Measurements from ENCODE around the gene POLR2L.

POLR2L gene

DNA sequence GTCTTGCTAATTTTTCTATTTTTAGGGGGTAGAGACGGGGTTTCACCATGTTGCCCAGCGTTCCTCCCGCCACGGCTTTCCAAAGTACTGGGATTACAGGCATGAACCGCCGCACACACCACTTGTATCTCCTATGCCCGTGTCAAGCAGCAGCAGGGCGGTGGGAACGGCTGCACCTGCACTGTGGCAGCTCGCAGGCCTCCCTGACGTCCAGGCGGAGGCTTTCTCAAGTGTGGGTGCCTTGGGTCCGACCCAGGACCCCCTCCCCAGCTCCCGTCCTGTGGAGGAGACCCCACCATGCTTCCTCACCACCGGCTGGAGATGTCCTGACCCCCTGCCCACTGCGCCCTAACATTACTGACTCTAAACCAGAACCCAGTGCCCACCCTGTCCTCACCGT lies 26.1 kb upstream of the POLR2L start:
- DNase-seq, result no peak

DNA sequence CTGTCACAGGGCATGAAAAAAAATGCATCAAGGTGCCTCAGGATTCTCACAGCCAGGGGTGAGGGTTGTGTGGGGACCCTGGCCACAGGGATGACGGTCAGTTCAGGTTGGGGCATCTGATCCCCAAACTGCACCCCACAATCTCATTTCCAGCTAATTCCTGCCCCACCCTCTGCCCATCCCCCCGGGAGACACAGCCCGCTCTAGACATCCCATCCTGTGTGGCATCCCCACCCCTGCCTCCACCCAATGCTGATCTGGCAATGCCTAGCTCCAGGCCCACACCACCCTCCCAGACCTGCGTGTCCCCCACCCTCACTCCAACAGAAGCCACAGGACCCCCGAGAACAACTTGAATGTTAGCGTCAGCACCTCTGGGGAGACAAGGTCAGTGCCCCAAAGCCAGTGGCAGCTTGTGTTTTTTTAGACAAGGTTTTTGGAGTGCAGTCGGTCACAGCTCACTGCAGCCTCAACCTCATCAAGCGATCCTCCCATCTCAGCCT lies 25.6 kb upstream of the POLR2L start:
- no peak for DNase-seq

- no peak for DNase-seq
Observed at GRCh38 chr11:866481-866880, 24.2 kb upstream of the POLR2L start.

GRCh38 chr11:865462-866430 lies 23.4 kb upstream of the POLR2L start:
- no peak for DNase-seq

DNA sequence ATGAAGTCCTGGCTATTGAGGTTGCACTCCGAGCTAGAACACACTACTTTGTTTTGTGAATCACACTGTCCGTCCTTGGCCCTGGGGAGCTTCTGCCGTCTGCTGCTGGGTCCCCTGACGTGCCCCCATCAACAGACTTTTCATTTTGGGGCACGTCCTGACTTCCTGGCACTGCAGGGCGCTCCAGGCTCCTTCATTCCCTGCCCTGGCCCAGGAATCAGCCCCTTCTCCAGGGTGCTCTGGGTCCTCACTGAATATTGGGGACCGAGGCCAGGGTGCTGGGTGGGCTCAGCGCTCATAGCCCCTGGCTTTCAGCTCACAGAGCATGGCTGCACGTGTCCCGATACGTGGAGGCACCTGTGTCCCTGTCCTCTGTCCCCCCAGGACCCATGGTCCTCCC lies 22.6 kb upstream of the POLR2L start:
- no peak for DNase-seq

- no peak for DNase-seq
Observed at GRCh38 chr11:863910-864827, 21.8 kb upstream of the POLR2L start.

DNA sequence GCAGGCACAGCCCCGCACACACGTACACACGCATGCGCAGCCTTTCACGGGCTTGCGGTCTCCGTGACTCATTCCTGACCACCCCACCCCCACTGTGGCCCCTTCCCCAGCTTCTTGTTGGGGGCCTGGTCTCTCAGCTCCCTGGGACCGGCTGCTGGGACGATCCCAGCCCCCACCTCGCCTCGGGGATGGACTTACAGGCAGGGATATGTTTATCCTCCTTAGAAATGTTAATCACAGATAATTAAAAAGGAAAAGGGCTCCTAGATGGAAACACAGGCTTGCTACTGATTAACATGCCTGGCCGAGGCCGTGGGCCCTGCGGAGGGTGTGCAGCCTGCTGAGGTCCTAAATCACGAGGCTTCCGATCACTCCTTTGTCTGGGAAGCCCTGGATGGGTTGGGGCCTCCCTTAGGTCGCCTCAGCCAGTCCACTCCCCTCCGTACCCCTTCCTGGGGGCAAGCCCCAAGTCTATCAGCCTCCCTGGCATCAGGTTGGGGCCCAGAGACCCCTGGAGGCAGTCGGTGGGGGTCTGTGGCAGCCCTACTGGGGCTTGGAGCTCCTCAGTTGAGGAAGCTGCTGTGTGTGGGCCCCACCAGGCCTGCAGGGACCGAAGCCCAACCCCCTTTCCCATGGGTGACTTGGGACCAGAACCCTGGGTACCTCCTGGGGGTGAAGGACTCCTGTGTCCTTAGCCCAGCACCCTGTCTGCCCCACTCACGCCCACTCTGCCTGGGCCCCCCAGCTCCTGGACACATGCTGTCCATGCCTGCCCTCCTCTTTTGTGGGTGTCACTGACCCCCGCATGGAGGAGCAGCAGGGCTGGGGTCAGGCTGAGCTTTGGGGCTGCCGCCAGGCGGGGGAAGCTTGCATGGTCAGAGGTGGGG lies 20.9 kb upstream of the POLR2L start:
- DNase-seq, result no peak

DNA sequence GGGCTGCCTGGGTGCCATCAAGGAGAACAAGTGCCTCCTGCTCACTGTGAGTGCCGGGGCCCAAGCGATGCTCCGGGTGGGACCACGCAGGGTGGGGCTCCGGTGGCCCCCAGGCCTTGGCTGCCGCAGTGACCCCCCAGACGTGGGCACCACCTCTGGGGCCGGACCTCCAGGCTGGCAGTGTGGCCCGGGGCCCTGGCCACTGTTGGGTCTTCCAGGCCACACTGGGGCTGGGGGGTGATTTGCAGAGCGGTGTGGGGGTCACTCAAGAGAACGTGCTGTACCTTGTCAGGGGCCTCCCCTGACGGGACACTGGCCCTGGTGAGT lies 20.3 kb upstream of the POLR2L start:
- DNase-seq, result no peak

DNA sequence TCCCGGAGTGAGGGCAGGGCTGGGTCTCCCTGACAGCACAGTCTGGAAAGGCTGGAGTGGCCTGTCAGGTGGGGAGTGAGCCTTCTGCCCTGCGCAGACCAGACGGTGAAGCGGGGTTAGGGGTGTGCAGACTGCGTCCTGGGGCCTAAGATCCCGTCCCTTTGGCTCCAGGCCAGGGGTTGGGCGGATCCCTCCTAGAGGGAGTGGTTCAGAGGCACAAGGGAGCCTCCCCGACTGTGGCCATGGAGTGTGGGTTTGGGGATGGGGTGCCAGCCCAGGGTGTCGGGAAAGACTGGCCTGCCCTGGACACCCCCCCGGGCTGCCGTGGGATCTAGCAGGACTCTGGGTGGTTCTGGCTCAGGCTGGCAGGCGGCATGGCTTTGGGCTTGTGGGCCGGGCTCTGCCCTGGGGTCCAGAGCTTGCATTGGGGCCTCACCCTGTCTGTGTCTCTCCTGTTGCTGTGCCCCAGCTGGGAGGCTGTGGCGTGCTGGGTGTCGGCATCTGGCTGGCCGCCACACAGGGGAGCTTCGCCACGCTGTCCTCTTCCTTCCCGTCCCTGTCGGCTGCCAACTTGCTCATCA lies 19.8 kb upstream of the POLR2L start:
- no peak for DNase-seq

- no peak for DNase-seq
Observed at GRCh38 chr11:861105-861479, 18.8 kb upstream of the POLR2L start.

DNA sequence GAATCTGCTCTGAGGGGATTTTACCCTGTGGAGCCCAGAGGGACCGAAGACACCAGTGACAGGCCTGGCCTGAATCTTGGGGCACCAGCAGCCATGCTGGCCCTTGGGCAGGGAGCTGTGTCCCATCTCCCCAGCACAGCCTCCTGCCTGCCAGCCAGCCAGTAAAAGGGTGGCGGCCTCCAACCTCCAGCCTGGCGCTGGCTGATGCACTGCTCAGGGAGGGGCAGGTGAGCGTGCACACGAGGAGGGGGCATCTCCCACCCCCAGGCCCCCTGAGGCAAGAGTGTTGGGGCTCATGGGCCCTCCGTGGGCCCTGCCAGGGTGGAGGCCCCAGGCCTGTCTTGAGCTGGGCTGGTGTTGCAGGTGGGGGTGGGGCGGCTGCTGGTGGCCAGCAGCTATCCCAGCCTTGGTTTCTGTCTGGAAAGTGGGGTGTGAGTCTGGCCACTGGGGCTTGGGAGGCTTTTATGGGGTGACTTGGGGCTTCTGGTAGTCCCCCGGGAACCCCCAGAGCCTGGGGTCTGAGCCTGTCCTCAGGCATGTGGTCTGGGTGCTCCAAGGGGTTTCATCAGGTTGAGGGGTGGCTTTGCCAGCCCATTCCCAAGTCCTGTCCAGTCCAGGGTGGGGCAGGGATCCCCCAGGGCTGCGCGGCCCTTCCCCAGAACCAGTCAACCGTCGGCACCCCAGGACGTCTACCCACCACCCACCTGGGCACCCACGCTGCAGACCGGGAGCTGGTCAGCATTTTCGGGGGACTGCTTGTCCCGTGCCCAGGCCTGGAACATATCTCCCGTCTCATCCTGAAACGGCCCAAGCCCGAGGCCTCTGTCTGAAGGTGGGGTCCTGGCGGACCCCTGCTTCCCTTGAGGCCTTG lies 18.1 kb upstream of the POLR2L start:
- no peak for DNase-seq

- no peak for DNase-seq
Observed at GRCh38 chr11:859394-860131, 17.2 kb upstream of the POLR2L start.

DNA sequence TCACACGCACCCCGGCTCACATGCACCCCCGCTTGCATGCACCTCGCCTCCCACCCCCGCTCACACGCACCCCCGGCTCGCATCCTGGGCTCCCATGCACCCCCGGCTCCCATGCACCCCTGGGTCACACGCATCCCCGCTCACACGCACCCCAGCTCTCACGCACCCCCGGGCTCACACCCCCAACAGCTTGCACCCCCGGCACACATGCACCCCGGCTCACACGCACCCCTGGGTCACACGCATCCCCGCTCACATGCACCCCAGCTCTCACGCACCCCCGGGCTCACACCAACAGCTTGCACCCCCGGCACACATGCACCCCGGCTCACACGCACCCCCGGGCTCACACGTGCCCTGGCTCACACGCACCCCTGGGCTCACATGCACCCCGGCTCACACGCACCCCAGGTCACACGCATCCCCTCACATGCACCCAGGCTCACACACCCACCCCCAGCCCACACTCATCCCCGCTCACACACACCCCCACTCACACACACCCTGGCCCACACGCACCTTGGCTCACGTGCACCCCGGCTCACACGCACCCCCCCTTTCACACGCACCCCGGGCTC lies 16.5 kb upstream of the POLR2L start:
- no peak for DNase-seq

GRCh38 chr11:858053-858761 lies 15.9 kb upstream of the POLR2L start:
- DNase-seq, result no peak

GRCh38 chr11:856397-856796 lies 14.1 kb upstream of the POLR2L start:
- DNase-seq, result no peak

- no peak for DNase-seq
Observed at GRCh38 chr11:855796-856195, 13.5 kb upstream of the POLR2L start.

GRCh38 chr11:855330-855674 lies 13.0 kb upstream of the POLR2L start:
- no peak for DNase-seq

- no peak for DNase-seq
Observed at GRCh38 chr11:854601-855329, 12.4 kb upstream of the POLR2L start.

All from stimulated activated CD4-positive, alpha-beta T cell treated with anti-CD3 and anti-CD28 coated beads, Interleukin-15, amount 100 ng/mL, for 24 hours (primary cell).